ENCODE data around the gene PLXNC1.

- TF ChIP-seq CEBPB (IDR thresholded peaks at IDR 0.05; ENCODE audit: low read depth, low read length) (no peak), RFX5 (IDR thresholded peaks at IDR 0.05; ENCODE audit: borderline replicate concordance, low read depth, low read length) (no peak), POLR2A (IDR thresholded peaks at IDR 0.05; ENCODE audit: control extremely low read depth in 1 of 2, low read depth in 2 of 2, low read length in 2 of 2) (no peak), POLR2AphosphoS5 (IDR thresholded peaks at IDR 0.05; ENCODE audit: low read depth, low read length) (no peak)
- TF ChIP-seq, protein P1, sequence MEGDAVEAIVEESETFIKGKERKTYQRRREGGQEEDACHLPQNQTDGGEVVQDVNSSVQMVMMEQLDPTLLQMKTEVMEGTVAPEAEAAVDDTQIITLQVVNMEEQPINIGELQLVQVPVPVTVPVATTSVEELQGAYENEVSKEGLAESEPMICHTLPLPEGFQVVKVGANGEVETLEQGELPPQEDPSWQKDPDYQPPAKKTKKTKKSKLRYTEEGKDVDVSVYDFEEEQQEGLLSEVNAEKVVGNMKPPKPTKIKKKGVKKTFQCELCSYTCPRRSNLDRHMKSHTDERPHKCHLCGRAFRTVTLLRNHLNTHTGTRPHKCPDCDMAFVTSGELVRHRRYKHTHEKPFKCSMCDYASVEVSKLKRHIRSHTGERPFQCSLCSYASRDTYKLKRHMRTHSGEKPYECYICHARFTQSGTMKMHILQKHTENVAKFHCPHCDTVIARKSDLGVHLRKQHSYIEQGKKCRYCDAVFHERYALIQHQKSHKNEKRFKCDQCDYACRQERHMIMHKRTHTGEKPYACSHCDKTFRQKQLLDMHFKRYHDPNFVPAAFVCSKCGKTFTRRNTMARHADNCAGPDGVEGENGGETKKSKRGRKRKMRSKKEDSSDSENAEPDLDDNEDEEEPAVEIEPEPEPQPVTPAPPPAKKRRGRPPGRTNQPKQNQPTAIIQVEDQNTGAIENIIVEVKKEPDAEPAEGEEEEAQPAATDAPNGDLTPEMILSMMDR (IDR thresholded peaks at IDR 0.05; ENCODE audit: control extremely low read depth in 1 of 3, insufficient read depth in 1 of 3, low read depth in 1 of 3, low read length in 3 of 3) = no peak
Measured at GRCh38 chr12:94220804-94221203, 72.4 kb downstream of the PLXNC1 start.
